ENCODE results near the gene PRKAA1. TPM values are rescaled to one million over a fixed set of nuclear protein-coding genes. Genes with fewer than 3 reads are reported as not detected.

The PRKAA1 gene
- total RNA-seq, result 164 and 166 TPM in 2 replicates

GRCh38 chr5:40798012-40798800 is at the start of gene PRKAA1:
Gene PRKAA1, minus strand, starts transcription at chr5:40798374. Its CDS starts 185 bp downstream, at chr5:40798189.

GRCh38 chr5:40841068-40841805 is 43.1 kb upstream of the PRKAA1 start, which contains the start of gene CARD6:
Gene CARD6, plus strand, starts transcription at chr5:40841367. Its CDS starts 16 bp downstream, at chr5:40841383.

GRCh38 chr5:40834849-40835787 is 36.9 kb upstream of the PRKAA1 start, which contains the start of gene RPL37:
Gene RPL37, minus strand, starts transcription at chr5:40835222. Its CDS starts 37 bp downstream, at chr5:40835185.

GRCh38 chr5:40755407-40756365 is 42.5 kb downstream of the PRKAA1 start, which contains the start of gene TTC33:
Gene TTC33, minus strand, starts transcription at chr5:40755961. Its CDS starts 8,943 bp downstream, at chr5:40747018.

Other genes starting within 250 kb of the PRKAA1 start
- 20.6 and 66.8 TPM in 2 replicates for gene PTGER4, start 118.5 kb downstream of the PRKAA1 start, total RNA-seq
- 15.7 and 18.5 TPM in 2 replicates for gene TTC33, start 42.4 kb downstream of the PRKAA1 start, total RNA-seq
- 2,631 and 3,022 TPM in 2 replicates for gene RPL37, start 36.8 kb upstream of the PRKAA1 start, total RNA-seq
- 20.1 and 20.9 TPM in 2 replicates for gene CARD6, start 43.0 kb upstream of the PRKAA1 start, total RNA-seq
- 2.4 and 15.2 TPM in 2 replicates for gene C7, start 111.1 kb upstream of the PRKAA1 start, total RNA-seq

Measured in aortic smooth muscle cell (primary cell).